ENCODE results near the gene RFTN1. TPM values are rescaled to one million over a fixed set of nuclear protein-coding genes. Genes with fewer than 3 reads are reported as not detected.

The RFTN1 gene
- total and polyA plus RNA-seq, 10 of the 15 experiments (the other 5 are each of a cell fraction or from before 2014, with no cell fraction given): 20.6 to 213 (median 147) TPM

GRCh38 chr3:16524196-16524595 is 10.7 kb upstream of the RFTN1 start:
- Histone ChIP-seq H2AFZ (ENCODE audit: control insufficient read depth, low read depth, low read length) (no peak overlapping the region), H3K27me3 (replicated peaks in 1 of 2; ENCODE audit: control insufficient read depth in 2 of 2, insufficient read depth in 2 of 2, low read length in 1 of 2) (no peaks in the 10 kb centered on the region), H4K20me1 (ENCODE audit: control insufficient read depth, insufficient read depth) (no peaks in the 10 kb centered on the region), H3K27ac (ENCODE audit: control insufficient read depth, insufficient read depth) (no peak overlapping the region), H3K4me2 (ENCODE audit: control insufficient read depth, insufficient read depth) (no peak overlapping the region), H3K4me1 (ENCODE audit: control insufficient read depth, insufficient read depth, low read length) (peaks cover 36% of the 10 kb centered on the region), H3K9ac (ENCODE audit: control insufficient read depth, insufficient read depth, low read length) (no peak overlapping the region), H3K79me2 (ENCODE audit: control insufficient read depth, insufficient read depth, low read length) (no peaks in the 10 kb centered on the region; the same call in 1 of the 2 replicates), H3K36me3 (ENCODE audit: control insufficient read depth in 2 of 2, insufficient read depth in 2 of 2, low read length in 1 of 2) (no peaks in the 10 kb centered on the region), H3K4me3 (no peak overlapping the region), H3K9me3 (replicated peaks; ENCODE audit: control insufficient read depth, insufficient read depth, low read length) (peaks cover 39% of the 10 kb centered on the region)
- ATAC-seq: no peak
- 100% methylated on average over 2 of the region's 2 CpGs for WGBS (ENCODE audit: insufficient coverage, insufficient replicate concordance, low lambda C conversion rate, missing lambda C conversion rate)
- CTCF ChIA-PET: interaction anchor here (0.6 to 1.3 kb wide), 7 partner anchors 10 to 233 kb away, joined by 3 to 5 read pairs (median 3); no protein-coding TSS in a partner anchor
- RAD21 ChIA-PET (ENCODE audit: unreplicated experiment): interaction anchor here (0.9 to 1.5 kb wide), 3 partner anchors 12 to 238 kb away, joined by 3 to 6 read pairs (median 4); no protein-coding TSS in a partner anchor
- in situ Hi-C loops (cut with MboI) (loop anchor here (25.0 kb wide), 1 partner anchor 1162 kb away; no protein-coding TSS in a partner anchor), intact Hi-C loops (cut with micrococcal nuclease; ENCODE audit: unreplicated experiment) (no loop called here)
- no TSS peak for BruUV-seq (replicated peaks)
- no peak for FAIRE-seq
- SMC1A ChIA-PET (ENCODE audit: uncharacterized antibody, unreplicated experiment): interaction anchor here (0.9 to 5.3 kb wide), 13 partner anchors 8 to 259 kb away, joined by 3 to 36 read pairs (median 5); partner anchors contain the start of genes DPH3 and OXNAD1
- DNase-seq (ENCODE audit: low read depth, low spot score): no peak
- TF ChIP-seq IKZF1 (conservative IDR thresholded peaks at IDR 0.05) (0 out of 2 replicates have a peak, but pooled peaks have one; percentile 3), CBX5 (IDR thresholded peaks at IDR 0.05; ENCODE audit: low read depth) (0 out of 2 replicates have a peak, but pooled peaks have one; percentile 51), SMAD5 (IDR thresholded peaks at IDR 0.05; ENCODE audit: low read depth) (no peak)
- POLR2A ChIA-PET: interaction anchor here (0.6 to 4.2 kb wide), 8 partner anchors 7 to 378 kb away, joined by 3 to 22 read pairs (median 5); no protein-coding TSS in a partner anchor

GRCh38 chr3:16523778-16524177 is 10.3 kb upstream of the RFTN1 start:
- DNase-seq (ENCODE audit: low read depth, low spot score): no peak
- H3K9ac ChIP-seq (ENCODE audit: control insufficient read depth, insufficient read depth, low read length): no peak overlapping the region
- no TSS peak for BruUV-seq (replicated peaks)
- H3K4me2 ChIP-seq (ENCODE audit: control insufficient read depth, insufficient read depth): no peak overlapping the region
- 0% methylated on average over 2 of the region's 2 CpGs for WGBS (ENCODE audit: insufficient coverage, insufficient replicate concordance, low lambda C conversion rate, missing lambda C conversion rate)
- intact Hi-C loops (cut with micrococcal nuclease; ENCODE audit: unreplicated experiment) (no loop called here), in situ Hi-C loops (cut with MboI) (loop anchor here (25.0 kb wide), 1 partner anchor 1161 kb away; no protein-coding TSS in a partner anchor)
- no peaks in the 10 kb centered on the region for H4K20me1 ChIP-seq (ENCODE audit: control insufficient read depth, insufficient read depth)
- H3K4me1 ChIP-seq (ENCODE audit: control insufficient read depth, insufficient read depth, low read length): peaks cover 39% of the 10 kb centered on the region
- H3K36me3 ChIP-seq (ENCODE audit: control insufficient read depth in 2 of 2, insufficient read depth in 2 of 2, low read length in 1 of 2): no peaks in the 10 kb centered on the region
- no peaks in the 10 kb centered on the region for H3K27me3 ChIP-seq (replicated peaks in 1 of 2; ENCODE audit: control insufficient read depth in 2 of 2, insufficient read depth in 2 of 2, low read length in 1 of 2)
- H3K27ac ChIP-seq (ENCODE audit: control insufficient read depth, insufficient read depth): peak overlapping the region; percentile 49; the same call in 1 of the 2 replicates
- peaks cover 40% of the 10 kb centered on the region for H3K9me3 ChIP-seq (replicated peaks; ENCODE audit: control insufficient read depth, insufficient read depth, low read length)
- no peaks in the 10 kb centered on the region; the same call in 1 of the 2 replicates for H3K79me2 ChIP-seq (ENCODE audit: control insufficient read depth, insufficient read depth, low read length)
- H2AFZ ChIP-seq (ENCODE audit: control insufficient read depth, low read depth, low read length): no peak overlapping the region
- H3K4me3 ChIP-seq: no peak overlapping the region
- ChIA-PET RAD21 (ENCODE audit: unreplicated experiment) (interaction anchor here (0.9 to 1.5 kb wide), 3 partner anchors 12 to 238 kb away, joined by 3 to 6 read pairs (median 4); no protein-coding TSS in a partner anchor), CTCF (interaction anchor here (0.9 to 1.2 kb wide), 6 partner anchors 9 to 235 kb away, joined by 3 to 5 read pairs (median 4); no protein-coding TSS in a partner anchor), SMC1A (ENCODE audit: uncharacterized antibody, unreplicated experiment) (interaction anchor here (0.8 to 5.3 kb wide), 13 partner anchors 8 to 259 kb away, joined by 3 to 36 read pairs (median 5); partner anchors contain the start of genes DPH3 and OXNAD1), POLR2A (interaction anchor here (0.6 to 4.2 kb wide), 6 partner anchors 7 to 93 kb away, joined by 3 to 22 read pairs (median 4); no protein-coding TSS in a partner anchor)
- ATAC-seq: no peak
- no peak for FAIRE-seq
- no peak for TF ChIP-seq EZH2 (IDR thresholded peaks at IDR 0.05; ENCODE audit: borderline replicate concordance, control insufficient read depth, low read depth, low read length)
- TF ChIP-seq POLR2A (IDR thresholded peaks at IDR 0.05; ENCODE audit: low read depth, low read length): no peak
- TF ChIP-seq NR2C1 (IDR thresholded peaks at IDR 0.05): no peak
- TF ChIP-seq YBX1 (IDR thresholded peaks at IDR 0.05): no peak
- peak; percentile 48; the same call in 1 of the 2 replicates for TF ChIP-seq MTA2 (IDR thresholded peaks at IDR 0.05; ENCODE audit: low read depth)
- peak; percentile 54 to 61; a peak in 2 of 4 replicates for TF ChIP-seq IKZF2 (IDR thresholded peaks at IDR 0.05)
- TF ChIP-seq E2F8 (IDR thresholded peaks at IDR 0.05; ENCODE audit: low read depth, partially characterized antibody): no peak
- peak; percentile 65 for TF ChIP-seq ATF2 (IDR thresholded peaks at IDR 0.05; ENCODE audit: low read length)
- no peak for TF ChIP-seq HCFC1 (IDR thresholded peaks at IDR 0.05; ENCODE audit: low read length)
- TF ChIP-seq POLR2AphosphoS2 (IDR thresholded peaks at IDR 0.05; ENCODE audit: low read depth, low read length): no peak
